GM12872 (cell line): ENCODE measurements around the gene HDAC2.

ENCODE experiments used
- TF ChIP-seq, protein P1 (sequence below): IDR thresholded peaks from 3 replicates; pipeline ENCODE4 v1.5.1; 2011; ENCODE audit warnings: low read depth, mild to moderate bottlenecking, low read length, moderate library complexity; ENCODE audit not compliant: insufficient read depth

Gene HDAC2

DNA sequence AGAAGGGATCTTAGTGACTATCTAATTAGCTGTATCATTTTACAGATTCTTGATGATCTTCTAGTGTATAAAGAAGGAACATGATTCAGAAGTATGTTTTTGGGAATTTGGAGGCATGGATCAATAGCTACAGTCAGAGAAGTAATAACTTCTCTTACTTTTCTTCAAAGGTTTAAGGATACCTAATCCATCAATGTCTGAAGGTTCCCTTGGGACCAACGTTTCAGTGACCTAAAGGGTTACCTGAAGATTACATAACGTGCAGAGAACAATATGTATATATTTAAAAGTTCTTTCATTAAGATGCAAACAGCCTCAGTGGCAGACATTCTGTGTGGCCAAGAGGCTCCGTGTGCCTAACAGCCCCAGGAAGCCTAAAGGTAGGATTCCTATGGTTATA lies 3.2 kb downstream of the HDAC2 start:
- TF ChIP-seq, protein P1, sequence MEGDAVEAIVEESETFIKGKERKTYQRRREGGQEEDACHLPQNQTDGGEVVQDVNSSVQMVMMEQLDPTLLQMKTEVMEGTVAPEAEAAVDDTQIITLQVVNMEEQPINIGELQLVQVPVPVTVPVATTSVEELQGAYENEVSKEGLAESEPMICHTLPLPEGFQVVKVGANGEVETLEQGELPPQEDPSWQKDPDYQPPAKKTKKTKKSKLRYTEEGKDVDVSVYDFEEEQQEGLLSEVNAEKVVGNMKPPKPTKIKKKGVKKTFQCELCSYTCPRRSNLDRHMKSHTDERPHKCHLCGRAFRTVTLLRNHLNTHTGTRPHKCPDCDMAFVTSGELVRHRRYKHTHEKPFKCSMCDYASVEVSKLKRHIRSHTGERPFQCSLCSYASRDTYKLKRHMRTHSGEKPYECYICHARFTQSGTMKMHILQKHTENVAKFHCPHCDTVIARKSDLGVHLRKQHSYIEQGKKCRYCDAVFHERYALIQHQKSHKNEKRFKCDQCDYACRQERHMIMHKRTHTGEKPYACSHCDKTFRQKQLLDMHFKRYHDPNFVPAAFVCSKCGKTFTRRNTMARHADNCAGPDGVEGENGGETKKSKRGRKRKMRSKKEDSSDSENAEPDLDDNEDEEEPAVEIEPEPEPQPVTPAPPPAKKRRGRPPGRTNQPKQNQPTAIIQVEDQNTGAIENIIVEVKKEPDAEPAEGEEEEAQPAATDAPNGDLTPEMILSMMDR = no peak

DNA sequence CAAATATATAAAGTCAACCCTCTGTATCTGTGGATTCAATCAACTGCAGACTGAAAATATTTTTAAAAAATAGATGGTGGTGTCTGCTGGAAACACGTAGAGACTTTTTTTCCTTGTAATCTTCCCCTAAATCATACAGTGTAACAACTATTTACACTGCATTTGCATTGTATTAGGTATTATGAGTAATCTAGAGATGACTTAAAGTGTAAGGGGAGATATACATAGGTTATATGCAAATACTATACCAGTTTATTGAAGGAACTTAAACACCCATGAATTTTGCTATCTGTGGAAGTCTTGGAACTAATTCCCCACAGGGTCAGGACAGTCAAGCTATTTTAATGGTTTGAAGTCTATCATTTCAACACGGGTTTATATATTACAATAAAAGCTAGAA lies 10.2 kb downstream of the HDAC2 start:
- TF ChIP-seq, protein P1 = no peak

DNA sequence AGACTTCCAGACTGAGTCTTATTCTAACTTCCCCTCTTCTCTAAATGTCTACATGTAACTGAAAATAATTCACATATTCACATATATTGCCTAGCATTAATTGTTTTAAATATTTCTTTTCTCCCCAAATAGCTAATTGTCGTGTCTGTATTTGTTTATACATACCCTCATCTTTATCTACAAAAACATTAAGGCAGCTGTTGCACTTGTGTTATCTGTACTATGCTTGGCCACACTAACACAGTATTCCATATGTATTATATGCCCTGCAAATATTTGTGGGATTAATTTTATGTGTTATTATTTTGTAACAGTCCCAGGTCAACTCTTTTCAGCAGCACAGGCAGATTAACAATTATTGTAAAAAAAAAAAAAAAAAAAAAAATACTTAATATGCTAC lies 11.7 kb downstream of the HDAC2 start:
- TF ChIP-seq, protein P1 = no peak

DNA sequence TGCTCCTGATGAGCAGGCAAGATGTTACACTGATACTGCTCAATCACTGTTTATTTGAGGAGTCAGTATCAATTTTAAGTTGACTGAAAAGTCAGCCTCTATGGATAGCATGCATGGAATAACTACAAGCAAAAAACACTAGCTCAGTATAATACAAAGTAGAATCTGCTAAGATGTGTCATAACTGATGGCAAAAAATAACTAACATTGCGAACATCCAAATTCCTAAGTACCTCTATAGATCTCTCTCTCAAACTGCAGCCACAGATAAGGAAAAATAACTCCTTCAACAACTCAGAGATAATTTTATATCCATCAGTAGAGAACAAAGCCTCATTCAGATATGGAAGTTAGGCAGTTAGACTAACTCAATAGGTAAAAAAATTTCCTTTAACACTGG lies 16.3 kb downstream of the HDAC2 start:
- TF ChIP-seq, protein P1 = no peak

DNA sequence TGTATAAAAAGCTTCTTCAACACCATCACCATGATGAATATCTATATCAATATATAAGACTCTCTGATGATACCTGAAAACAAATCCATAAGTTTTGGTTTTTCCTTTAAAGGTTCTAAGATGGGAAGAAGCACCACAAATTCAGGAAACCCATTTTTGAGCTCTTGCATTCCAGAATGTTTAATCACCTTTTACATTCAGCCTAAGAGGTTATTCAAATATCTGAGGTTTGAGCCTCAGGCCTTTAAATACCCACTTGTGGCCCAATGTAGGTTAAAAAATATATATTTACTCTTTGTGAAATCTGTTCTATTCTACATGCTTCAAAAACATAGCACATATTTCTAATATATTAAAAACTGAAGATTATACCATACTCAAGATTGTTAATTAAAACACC lies 17.6 kb downstream of the HDAC2 start:
- TF ChIP-seq, protein P1 = no peak

DNA sequence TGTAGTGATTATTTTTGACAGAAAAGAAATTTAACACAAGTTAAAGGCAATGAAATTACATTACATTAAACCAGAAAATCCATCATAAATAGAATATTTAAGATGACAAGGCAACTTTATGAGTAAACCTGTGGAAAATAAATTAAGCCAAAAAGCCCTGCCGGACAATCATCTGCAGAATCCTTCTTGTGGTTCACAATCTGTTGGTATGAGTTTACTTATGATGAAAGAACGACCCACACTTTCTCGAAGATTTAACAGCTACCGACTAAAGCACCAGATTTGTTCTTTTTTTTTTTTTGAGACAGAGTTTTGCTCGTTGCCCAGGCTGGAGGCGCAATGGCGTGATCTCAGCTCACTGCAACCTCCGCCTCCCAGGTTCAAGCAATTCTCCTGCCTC lies 21.4 kb downstream of the HDAC2 start:
- TF ChIP-seq, protein P1 = no peak

DNA sequence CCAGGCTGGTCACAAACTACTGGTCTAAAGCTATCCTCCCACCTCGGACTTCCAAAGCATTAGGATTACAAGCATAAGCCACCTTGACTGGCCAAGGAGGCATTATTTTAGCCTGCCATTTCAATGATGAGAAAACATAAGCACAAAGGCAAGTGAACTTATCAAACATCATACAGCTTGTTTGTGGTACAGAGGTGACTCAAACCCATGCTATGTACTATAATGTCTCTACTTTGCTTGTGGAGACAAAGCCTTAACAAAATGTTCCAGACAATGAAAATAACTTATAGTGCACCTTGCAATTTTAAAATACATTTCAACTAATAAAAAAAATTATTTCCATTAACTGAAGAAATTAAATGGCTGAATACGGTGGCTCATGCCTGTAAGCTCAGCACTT lies 26.2 kb downstream of the HDAC2 start:
- TF ChIP-seq, protein P1 = no peak

DNA sequence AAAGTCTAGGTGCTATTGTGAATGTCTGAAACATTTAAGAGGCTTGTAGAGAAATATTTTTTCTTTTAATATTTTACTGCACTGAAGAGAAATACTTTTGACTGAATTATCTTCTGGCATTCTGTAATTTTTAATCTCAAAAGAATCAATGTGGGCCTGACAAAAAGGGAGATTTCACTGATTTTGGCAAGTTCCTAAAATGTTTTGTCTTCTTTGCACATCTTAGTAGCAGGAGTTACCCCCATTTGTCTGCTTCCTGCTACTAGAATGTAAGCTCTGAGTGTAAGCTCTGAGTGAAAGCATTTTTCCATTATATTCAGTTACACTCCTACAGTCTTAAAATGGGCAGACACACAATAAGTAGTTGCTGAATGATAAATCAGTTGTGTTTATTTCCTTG lies 31.1 kb downstream of the HDAC2 start:
- TF ChIP-seq, protein P1 = no peak
